GM18499 (cell line): ENCODE data around the gene NTRK1.

ENCODE experiments used
- ATAC-seq: cut with Tn5 transposase; IDR thresholded peaks from one replicate; pipeline ENCODE4 v1.9.1; 2021; ENCODE audit warnings: moderate number of reproducible peaks; ENCODE audit not compliant: insufficient read depth, unreplicated experiment

The NTRK1 gene

DNA sequence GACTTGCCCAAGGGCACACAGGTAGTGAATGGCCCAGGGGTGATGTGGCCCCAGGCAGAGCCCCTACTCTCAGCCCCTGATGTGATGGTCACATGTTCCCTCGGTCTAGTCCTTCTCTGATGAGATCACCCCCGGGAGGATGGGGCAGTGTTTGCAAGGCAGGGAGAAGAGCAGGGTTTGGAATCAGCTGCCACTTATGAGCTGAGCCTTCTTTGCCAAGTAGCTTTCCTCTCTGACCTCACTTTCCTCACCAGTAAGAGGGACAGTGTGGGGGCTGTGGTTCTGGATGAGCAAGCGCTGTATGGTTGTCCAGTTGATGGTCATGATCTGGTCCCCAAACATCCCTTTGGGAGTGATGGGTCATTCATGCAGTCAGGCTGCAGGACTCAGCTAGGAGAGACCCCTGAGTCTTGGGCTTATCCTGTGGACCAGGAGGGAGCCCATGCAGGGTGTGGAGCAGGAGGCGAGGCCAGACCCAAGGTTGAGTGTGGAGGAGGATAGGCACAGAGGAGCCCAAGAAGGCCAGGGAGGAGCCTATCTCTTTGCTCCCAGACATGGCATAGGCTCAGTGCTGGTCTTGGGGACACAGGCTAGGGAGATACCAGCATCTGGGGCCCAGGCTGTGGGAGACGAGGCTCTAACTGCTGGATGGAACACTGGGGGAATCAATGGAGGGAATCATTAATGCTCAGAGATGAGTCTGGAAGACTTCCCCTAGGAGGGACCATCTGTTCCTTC is 16.9 kb downstream of the NTRK1 start:
- no peak for ATAC-seq

DNA sequence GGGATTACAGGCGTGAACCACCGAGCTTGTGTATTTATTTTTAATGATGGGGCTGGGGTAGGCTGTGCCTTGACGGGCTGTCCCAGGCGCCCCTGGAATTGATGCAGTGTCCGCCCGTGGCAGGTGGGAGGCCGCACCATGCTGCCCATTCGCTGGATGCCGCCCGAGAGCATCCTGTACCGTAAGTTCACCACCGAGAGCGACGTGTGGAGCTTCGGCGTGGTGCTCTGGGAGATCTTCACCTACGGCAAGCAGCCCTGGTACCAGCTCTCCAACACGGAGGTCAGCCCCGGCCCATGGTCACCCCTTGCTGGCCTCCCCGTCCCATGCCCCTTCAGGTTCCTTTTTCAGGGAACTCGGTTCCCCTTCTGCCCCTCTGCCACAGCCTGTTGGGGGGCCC is 19.2 kb downstream of the NTRK1 start:
- ATAC-seq = no peak

DNA sequence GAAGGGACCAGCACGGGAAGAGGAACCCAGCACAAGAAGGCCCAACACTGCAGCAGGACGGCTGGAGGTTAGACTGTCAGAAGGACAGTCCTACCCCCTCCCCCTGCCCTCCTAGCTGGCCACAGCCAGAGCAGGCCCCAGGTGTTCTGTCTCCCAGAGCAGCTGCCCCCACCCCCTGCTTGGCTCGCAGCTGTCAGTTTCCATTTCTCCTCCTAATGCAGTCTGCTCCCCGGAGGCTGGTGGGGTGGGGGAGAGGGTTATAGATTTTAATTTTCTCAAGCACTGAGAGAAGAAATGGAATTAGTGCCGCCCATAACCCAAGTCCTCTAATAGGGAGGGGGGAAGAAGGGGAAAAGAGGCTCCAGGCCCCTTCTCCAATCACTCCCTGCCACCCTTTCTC is 19.8 kb downstream of the NTRK1 start:
- no peak for ATAC-seq

DNA sequence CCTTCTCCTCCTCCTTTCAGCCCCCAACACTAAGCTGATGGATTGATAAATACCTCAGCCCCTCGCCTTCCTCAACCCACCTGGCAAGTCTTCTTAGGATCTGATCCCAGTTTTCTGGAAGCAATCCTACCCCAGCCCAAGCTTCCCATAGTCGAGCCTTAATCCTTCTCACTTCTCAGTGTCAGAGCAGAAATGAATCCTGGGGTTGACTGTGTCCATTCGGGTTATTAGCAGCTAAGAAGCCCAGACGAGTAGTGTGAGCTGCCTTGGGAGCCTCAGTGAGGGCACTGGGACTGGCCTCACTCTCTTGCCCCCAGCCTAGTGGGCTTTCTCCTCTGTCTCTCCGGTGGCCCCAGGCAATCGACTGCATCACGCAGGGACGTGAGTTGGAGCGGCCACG is 20.4 kb downstream of the NTRK1 start:
- ATAC-seq = no peak

DNA sequence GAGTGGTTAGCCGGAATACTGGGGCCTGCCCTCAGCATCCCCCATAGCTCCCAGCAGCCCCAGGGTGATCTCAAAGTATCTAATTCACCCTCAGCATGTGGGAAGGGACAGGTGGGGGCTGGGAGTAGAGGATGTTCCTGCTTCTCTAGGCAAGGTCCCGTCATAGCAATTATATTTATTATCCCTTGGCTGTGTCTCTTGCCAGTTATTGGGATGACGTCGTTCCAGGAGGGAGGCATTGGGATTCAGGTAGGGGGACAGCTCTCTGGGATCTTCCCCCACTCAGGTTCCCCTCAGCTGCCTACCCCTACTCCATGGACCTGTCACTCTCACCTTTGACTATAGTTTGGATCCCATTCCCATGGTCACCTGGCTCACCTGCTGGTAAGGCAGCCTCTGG is 21.0 kb downstream of the NTRK1 start:
- ATAC-seq = no peak

DNA sequence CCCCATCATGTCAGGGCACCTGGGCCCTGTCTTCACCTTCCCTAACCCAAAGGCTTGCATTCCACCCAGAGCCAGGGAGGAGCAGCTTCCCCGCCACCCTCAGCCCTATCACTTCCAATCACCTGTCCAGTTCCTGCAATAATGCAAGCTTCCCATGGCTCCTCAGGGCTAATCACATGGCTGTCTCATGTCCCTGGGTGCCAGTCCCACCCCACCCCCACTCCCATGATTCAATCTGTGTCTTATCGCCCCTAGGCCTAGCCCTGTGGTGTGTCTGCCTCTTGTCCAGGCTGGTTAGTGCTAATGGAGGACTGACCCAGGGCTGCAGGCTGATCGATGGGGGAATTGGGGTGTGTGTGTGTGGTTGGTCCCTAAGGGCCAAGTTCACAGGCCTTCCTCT is 21.9 kb downstream of the NTRK1 start:
- ATAC-seq = no peak

DNA sequence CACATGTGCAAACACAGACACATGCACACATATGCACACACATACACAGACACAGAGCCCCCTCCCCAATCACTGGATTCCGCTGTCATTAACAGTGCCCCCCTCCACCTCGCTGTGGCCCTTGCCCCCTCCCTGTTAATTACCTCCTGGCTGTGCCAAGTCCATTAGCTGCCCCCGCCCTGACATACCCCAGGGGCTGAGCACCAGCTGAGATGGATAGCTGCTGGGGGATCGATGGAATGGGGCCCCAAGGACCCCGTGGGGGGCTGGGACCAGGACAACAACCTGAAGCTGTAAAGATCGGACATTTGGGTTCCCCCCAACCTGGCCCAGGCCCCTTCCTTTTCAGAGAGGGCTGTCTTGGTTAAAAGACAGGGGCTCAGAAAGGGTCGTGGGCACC is 23.3 kb downstream of the NTRK1 start:
- ATAC-seq = no peak

DNA sequence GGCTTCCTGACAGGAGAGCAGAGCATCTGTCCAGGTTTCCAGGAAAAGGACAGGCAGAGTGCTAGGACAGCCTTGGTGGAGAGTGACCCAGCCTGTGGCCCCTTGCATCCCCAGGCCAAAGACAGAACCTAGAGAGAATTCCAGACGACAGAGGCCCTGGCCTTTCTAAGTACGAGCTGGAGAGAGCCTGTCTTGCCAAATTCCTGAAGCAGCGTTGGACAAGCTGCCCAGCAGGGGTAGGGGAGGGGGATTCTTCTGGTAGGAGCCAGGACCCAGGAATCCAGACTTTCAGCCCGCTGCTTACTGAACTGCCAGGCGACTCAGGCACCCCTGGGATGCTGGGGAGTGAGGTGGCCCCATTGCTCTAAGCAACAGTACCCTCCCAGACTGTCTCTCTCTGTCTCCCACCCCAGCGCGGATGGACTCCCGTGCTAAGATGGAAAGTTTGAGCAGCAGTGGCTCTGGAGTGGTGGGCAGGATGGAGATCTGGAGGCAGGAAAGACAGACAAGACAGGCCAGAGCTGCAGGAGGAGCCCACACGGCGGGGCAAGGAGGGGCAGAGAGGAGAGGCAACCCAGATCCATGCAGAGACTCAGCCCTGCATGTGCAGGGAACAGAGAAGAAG is 24.0 kb downstream of the NTRK1 start:
- ATAC-seq = no peak

DNA sequence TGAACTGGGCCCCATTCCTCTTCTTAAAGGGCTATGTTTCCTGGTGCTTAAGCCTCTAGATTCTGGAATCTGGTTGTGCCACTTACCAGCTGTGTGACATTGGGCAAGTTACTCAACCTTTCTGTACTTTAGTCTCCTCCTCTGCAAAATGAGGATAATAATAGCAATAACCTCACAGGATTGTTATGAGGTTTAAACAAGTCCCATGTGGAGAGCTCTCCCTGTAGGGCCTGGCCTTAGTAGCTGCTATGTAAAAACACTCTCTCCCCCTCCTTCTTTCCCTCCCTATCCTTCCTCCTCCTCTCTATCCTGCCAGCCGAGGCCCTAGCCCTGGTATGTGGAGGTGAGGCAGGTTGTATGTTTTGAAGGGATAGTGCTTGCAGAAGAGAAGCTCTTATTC is 24.6 kb downstream of the NTRK1 start:
- ATAC-seq = no peak

DNA sequence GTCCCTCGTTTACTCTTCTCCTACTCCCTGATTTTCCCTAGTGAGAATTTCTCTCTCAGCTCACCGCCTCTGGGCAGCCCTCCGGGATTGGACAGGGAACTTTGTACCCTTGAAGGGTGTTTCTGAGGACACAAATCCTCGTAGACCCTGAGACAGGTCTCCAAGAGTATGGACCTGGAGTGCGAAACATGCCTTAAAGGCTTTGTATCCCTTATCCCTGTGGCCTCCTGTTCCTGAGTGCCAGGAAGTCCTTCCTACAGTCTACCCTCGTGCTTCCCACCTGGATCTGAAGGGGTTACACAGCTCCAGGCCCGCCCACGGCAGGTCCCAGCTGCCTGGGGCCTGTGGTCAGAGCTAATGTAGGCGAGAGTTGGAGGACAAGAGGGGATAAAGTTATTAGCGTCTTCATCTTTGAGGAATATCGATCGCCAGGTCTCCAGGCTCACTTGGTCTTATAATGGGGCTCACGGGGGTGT is 25.3 kb downstream of the NTRK1 start:
- ATAC-seq = no peak

DNA sequence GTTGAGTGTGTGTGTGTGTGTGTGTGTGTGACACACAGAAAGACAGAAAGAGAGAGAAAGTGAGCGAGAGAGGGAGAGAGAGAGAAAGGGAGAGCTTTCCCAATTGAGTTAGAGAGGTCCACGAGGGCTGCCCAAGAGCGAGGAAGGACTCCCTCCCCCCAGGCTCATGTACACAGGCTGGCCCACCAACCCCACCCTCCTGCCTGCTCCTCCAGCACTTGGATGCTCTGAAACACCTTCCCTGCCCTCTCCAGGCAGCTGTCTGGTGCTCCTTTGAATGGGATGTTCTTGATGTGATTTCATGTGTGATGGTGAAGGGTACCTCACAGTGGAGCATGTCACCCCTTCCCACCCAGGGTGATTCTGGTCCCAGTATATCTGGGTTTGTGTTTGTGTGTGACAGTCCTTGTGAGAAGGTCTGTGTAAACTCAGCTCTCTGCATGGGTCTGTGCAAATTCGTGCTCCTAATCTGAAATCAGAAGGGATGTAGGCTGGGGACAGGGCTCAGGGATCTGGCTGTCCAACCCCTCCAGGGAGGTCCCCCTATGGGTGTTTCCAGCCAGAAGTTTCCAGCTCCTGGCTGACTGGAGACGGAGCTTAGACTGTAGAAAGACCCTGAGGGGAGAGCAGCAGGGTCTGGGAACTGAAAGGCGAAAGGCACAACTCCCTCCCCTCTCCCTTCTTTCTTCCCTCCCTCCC is 26.1 kb downstream of the NTRK1 start:
- ATAC-seq = no peak

DNA sequence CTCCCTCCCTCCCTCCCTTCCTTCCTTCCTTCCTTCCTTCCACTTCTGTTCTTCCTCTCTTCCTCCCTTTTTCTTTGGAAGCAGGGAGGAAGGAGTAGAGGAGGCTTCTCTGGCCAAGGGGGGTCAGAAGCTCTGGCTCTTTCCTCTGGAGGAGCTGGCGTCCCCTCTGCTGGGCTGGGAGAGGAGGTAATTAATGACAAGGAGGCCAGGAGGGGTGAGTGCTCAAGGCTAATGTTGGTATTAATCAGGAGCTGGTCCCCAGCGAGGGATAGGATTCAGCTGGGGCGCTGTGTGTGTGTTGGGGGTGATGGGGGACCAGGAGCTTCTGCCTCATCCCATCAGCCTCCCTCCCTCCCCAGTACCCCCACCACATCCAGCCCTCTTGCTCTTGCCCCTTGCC is 26.7 kb downstream of the NTRK1 start:
- ATAC-seq = no peak

DNA sequence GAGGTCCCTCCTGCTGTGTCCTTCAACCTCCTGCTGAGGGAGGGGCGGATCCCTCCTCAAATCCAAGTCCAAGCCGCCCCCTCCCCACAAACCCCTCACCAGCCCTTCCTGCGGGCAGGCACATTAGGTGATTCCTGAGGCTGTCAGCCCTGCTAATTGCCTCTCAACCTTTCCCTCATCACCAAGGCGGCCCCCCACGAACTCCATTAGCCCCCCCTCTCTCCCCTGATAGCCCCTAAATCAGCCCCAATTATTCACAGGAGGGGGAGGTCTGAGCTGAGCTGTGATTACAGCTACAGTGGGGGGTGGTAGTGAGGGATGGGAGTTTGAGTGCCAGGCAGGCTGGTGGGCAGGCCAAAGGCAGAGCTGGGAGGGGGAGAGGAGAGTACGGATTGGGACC is 27.1 kb downstream of the NTRK1 start:
- no peak for ATAC-seq

DNA sequence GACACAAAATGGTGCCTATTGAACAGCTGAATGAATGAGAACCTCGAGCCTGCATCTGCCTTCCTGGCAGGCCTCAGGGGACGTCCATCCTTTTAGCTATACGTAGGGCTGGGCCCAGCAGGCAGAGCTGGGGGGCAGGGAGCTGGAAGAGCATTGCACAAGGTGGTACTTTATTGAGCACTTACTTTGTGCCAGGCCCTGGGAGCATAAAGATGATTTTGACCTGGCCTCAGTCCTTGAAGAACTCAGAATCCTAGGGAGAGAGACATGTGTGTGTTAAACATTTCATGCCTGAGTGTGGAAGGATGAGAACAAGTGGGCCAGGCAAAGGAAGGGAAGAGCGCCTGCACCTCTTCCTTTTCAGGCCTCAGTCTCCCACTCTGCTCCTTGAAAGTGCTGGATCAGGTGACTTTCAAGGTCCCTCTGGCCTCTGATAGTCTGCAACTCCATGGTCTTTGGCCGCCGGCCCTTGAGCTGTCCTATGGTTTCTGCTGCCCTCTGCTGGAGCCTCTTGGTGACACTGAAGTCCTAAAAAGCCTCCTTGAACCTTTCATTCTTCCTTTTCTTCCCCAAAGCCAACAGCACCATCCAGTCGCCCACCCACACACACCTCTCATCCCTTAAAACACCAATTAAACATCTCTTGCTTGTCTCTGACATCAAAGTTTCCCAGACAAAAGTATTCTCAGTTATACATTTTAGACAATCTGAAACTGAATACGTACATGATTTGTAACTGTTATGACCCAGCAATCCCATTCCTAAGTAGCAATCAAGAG is 29.3 kb downstream of the NTRK1 start:
- ATAC-seq = no peak

DNA sequence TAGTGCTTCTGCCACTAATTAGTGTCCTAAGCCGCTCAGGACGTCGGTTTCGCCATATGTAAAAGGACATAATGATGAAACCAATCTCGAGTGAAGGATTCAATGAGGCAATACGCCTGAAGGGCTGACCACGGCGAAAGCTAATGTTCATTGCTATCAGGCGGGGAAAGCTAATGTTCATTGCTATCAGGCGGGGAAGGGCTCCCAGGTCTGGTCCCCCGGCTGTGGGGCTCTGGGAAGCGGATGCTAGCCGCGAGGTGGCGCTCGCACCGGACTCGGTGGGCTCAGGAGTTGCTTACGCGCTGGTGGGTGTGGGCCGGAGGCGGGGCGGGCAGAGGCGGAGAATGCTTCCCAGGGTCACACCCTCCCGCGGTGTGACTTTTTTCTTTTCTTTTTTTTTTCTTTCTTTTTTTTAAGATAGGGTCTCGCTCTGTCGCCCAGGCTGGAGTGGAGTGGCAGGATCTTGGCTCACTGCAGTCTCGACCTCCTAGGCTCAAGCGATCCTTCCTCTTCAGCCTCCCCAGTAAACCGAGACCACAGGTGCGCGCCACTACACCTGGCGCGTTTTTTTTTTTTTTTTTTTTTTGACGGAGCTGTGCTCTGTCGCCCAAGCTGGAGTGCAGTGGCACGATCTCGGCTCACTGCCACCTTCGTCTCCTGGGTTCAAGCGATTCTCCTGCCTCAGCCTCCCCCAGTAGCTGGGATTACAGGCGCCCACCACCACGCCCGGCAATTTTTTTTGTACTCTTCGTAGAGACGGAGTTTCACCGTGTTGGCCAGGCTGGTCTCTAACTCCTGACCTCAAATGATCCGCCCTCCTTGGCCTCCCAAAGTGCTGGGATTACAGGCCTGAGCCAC is 31.8 kb downstream of the NTRK1 start:
- ATAC-seq = no peak

DNA sequence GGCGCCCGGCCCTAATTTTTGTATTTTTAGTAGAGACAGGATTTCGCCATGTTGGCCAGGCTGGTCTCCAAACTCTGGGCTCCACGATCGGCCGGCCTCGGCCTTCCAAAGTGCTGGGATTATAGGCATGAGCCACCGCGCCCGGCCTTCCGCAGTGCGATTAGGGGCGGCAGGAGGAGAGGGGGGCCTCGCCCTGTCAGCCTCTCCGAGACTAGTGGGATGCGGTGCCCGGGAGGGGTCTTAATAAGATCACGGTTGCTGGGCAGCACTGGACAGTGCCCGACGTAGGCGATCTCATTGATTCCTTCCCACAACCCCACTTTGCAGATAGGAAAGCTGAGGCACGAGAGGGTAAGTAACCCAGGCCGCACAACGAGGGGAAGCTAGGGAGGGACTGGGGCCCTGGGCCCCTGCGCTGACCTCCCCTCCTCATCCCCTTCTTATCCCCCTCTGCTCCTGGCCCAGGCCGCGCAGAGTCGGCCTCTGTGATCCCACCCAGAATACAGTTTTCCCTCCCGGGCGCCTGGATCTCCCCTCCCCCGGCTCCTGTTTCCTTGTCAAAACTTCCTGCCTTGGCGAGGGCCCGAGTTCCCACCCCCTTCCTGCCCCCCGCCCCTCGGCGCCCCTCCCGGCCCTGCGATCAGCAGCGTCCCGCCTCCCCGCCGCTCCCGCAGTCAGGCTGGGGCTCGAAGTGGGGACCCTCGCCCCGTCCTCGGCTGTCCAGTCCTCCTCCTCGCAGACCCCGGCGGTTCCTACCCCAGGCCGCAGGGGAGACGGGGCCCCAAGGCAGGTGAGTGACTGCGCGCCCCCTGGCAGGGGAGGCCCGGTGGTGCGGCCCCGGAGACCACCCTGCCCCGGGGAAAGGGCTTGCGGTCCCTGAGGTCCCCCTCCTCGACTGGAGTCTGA is 32.6 kb downstream of the NTRK1 start, which contains the start of gene PEAR1:
PEAR1 (plus strand) TSS at position 671 of the 906 bp plus-strand sequence. CDS start 10,209 bp downstream, outside the sequence.
- no peak for ATAC-seq

DNA sequence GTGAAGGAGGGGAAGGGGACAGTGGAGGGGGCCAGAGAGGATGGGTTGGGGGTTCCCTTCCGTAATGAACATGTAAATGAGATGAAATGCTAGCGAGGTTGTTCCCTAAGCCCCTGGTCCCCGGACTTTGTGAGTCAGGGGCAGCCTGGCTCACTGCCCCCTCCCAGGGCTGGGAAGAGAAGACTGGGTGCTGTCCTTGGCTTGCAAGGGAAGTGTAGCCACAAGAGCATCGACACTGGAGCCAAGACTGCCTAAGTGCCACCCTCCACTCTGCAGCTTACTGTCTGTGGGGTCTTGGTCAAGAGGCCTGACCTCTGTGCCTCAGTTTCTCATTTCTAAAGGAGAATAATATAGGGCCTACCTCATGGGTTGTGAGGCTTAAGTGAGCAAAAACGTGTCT is 33.3 kb downstream of the NTRK1 start:
- no peak for ATAC-seq

DNA sequence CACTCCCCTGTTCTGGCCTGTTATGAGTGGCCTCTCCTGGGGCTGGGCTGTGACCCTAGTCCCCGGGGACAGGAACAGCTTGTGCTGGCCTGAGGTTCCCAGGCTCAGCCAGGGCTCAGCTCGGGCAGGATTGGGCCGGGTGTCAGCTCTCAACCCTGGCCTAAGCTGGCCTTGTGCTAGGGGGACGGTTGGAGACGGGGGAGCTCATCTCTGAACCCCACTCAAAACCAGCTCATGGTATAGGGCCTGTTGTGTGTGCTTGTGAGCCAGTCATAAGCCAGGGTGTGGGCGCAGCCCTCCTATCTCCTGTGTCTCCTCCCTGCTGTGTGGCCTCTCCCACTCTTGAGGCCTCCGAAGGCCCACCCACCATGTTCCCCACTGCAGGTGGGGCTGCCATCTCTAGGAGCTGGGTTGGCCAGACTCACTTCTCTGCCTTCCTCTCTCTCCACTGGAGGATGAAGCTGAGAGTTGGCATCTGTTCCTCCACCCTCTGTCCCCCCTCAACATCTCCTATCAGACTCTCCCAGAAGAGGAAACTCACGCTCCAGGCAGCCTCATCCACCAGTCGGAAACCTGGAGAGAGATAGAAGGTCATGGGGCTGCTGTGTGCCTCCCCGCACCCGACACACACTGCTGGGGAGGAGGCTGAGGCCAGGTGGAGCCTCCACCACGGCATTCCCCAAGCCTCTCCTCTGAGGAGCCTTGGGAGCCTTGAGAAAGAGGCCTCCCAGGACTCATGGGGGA is 34.2 kb downstream of the NTRK1 start:
- ATAC-seq = no peak
